KBM-7 (cell line): ENCODE data around the gene FAM3C.

ENCODE experiments used
- DNase-seq: peaks from one replicate; pipeline ENCODE4 v3.0.0-alpha.2; 2015
- in situ Hi-C: fragments of 300-500 bp; cut with MboI; formaldehyde crosslinking; loops from 2 replicates; pipeline ENCODE4 v1.14.3; 2020; ENCODE audit warnings: low sequenced_read_pairs, low pct_unique_long_range_greater_than_20kb, mixed read lengths

The FAM3C gene

DNA sequence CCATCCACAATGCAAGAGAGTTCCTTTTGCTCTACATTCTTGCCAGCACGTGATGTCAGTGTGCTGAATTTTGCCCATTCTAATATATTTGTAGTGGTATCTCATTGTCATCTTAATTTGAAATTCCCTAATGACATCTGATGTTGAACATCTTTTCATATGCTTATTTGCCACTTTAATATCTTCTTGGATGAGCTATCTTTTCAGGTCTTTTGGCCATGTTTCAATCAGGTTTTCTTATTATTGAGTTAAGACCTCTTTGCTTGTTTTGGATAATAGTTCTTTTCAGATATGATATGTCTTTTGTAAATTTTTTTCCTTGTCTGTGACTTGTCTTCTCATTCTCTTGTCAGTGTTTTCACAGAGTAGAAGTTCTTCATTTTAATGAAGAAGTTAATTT is 20.4 kb upstream of the FAM3C start:
- DNase-seq, result no peak
- in situ Hi-C loops, result no loop called here

DNA sequence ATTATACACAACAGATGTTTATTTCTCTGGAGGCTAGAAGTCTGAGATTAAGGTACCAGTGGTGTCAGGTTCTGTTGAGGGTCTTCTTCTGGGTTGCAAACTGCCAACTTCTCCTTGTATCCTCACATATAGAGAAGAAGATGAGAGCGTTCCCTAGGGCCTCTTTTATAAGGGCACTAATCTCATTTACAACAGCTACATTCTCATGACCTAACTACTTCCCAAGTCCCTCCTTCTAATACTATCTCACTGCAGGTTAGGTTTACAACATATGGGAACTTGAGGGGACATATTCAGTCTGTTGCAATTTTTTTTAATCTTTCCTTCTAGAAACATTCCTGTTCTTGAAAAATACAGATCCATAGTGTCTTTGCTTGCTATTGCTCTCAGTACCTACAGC is 18.3 kb upstream of the FAM3C start:
- DNase-seq, result no peak
- in situ Hi-C loops, result no loop called here

DNA sequence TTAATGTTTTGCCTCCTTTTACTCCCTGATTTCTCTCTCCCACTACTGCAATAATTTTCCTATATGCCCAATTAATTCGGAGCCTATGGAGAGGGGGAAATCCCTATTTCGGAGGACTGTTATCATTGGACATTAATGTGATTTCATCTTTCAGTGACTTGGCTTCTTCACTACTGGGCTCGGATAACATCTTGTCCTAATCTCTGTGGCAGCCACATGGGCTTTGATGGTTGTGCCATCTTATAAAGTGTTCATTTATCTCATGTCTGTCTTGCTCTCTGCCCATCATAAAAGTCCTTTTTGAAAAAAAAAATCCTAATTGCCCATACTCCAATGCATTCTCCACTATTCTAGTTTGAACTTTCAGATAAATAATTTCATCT is 15.5 kb upstream of the FAM3C start:
- DNase-seq, result no peak
- in situ Hi-C loops, result no loop called here

DNA sequence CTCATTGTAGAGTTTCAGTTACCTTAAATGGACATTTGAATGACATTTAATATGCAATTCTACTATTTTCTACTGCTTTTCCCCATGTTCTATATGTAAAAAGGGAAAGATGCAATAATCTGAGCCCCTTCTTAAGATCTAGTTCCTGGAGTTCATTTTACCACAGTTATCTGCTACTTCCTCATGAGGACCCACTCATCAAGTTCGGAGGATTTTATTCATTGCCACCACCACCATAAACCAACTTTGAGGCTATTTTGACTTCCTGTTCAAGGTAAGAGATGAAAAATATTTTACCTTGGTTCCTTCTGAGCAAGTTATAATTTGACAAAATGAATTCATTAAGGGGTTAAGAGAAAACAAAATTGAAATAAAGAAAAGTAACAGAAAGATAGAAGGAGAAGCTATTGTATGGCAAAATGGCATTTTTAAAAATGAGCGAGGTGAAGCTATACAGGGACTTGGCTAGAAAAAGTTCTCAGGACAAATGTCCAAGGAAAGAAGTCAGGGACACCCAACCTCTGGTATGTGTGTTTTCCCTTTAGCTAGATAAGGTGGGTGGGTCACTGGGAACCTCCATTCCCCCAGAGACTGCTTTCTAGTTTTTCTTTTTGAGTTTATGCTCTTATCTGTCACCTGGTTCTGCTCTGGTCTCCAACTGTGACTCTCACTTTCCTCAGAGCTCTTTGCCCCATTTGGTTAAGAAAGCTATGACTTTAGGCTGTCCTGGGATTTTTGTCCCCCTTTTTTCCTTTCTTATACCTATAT is 14.9 kb upstream of the FAM3C start:
- in situ Hi-C loops, result no loop called here
- DNase-seq, result no peak

DNA sequence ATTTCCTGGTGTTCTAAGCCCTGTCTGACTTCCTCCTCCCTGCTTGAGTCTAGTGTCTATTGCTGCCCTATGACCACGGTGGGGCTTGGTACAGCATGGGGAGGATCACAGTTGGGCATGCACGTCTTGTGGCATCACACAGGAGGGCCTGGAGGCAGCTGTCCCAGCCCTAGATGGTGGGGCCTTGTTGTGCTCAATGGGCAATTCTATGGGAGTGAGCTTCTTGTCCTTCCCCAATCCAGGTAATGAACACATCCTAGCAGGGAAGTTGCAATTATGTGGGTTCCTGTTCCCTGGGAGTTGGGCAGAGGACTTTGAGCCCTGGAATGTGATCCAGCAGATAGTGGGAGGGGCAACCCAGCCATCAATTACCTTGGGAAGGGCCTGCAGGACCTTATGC is 10.8 kb upstream of the FAM3C start:
- in situ Hi-C loops, result no loop called here
- DNase-seq, result no peak

DNA sequence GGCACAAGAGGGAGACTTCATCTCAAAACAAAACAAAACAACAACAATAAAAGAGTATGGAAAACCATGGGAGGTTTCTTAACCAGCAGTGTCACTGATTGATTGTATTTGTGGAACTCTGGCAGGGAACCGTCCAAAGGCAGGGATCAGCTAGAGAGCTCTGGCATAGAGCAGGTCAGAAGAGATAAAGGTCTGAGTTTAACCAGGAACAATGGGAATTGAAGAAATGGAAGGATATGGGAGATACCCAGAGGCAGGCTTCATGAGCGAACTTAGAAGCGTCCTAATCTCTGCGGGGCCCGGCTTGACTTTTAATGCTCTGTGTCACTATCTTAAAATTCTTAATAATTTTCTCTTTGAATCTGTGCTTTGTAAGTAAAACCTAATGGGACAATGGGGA is 10.4 kb upstream of the FAM3C start:
- in situ Hi-C loops, result no loop called here
- DNase-seq, result no peak

DNA sequence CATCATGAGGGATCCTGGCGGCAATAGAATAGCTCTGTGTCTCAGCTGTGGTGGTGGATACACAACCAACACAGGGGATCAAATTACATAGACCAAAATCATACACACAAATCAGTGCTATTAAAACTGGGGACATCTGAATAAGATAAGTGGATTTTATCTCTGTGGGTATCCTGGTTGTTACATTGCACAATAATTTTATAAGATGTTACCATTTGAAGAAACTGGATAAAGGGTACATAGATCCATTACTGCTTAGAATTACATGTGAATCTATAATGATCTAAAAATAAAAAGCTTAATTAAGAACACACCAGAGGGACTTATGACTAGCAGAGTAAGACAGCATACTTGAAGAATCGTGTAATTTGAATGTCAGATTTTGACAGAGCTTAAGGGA is 8.2 kb upstream of the FAM3C start:
- in situ Hi-C loops, result no loop called here
- DNase-seq, result no peak

DNA sequence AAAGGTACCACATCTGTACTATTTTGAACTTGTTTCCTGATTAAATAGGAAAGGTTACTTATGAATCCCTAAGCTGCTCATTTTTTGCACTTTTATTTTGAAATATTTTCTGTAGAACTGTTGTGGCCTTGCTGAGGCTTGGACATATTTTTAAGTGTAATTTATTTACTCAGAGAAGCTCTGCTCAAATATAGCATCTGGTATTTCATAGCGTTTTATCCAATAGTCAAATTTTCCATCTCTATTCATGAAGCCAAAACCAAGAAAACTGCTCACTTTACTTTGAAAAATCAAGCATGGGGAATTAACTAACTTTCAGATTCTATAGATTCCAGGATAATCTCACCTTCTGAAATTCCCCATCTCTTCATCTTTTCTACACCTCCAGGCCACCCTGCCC is 6.6 kb upstream of the FAM3C start:
- in situ Hi-C loops, result no loop called here
- DNase-seq, result no peak

DNA sequence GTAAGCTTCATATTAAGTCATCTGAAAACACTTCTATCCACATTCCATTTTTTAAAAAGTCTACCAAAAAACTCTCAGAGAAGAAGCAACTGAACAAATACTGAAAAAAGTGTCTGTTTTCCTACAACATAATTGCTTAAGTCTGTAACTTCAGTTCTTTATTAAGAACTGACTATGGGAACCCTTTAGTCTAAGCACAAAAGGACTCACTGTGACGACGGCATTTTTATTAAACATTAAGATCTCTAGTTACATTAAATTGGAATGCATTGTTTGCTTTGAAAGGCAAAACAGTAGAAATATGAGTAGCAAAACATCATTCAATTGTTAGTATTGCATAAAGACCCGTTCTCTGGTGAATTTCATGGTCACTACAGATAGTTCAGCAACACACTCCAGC is 5.8 kb upstream of the FAM3C start:
- in situ Hi-C loops, result no loop called here
- DNase-seq, result no peak

DNA sequence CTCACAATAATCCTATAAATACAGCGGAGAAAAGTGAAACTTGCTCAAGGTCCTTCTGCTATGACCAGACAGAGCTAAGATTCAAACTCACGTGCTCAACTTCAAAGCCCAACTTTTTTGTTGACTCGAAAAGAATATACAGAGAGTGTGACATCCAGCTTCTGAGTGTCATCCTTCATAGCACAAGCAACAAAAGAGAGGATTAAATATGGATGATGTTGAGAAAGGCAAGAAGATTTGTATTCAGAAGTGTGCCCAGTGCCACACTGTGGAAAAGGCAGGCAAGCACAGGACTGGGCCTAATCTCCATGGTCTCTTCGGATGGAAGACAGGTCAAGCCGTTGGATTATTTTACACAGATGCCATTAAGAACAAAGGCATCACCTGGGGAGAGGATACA is 2.1 kb upstream of the FAM3C start:
- in situ Hi-C loops, result no loop called here
- DNase-seq, result no peak

DNA sequence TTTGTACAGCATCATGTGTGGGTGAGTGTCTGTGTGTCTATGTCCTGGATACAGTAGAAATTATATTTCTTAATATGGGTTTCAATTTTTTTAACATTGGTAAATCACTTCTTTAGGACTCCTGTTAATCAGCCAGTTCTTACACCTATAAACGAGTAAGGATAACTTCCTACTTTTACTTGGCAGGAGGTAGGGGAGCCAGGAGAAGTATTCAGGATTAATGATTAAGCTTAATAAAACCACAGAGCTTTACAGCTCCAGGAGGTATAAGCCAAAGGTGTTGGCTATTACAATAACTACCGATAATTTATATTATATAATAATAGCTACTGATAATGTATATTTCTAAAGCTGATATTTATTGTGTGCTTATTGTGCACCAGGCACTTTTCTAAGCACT is 1.7 kb upstream of the FAM3C start:
- no peak for DNase-seq
- in situ Hi-C loops, result no loop called here

DNA sequence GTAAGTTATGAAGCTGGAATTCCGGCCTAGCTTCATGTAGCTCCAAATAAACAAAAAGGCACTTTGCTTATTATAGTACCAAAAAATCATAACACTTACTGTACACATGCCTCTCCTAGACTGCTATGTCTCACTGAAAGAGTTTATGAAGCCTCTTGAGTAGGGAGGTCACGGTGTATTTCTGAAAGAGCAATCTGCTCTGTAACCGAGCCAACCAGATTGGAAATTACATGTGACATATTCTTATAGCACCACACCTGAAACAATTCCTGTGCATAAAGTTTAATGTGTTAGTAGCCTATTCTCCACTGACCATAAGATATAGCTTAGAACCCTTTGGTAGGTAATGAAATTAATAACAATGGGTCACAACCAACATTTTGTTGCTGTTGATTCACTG is 1.3 kb upstream of the FAM3C start:
- no peak for DNase-seq
- in situ Hi-C loops, result no loop called here

DNA sequence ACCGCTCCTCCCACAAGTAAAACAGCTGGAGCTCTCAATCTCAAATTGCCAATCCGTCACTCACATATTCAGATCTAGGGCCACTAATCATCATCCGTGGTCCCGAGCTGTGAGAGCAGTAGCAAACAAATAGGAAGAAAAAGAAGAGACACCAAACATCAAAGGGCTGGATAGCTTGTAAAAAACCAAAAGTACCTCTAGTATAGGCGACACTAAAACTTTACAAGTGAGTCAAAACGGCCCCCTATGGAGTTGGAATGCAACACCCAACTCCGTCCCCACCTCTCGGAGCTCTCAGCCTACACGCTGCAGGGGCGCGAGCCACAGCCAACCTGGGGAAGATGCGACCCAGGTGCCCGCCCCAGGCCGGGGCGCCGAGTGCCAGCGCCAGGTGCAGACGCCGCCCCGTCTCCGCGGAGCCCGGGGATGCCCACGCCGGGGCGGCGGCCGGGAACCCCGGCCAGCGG is 581 bp downstream of the FAM3C start:
- in situ Hi-C loops, result no loop called here
- peak; percentile 50 for DNase-seq

DNA sequence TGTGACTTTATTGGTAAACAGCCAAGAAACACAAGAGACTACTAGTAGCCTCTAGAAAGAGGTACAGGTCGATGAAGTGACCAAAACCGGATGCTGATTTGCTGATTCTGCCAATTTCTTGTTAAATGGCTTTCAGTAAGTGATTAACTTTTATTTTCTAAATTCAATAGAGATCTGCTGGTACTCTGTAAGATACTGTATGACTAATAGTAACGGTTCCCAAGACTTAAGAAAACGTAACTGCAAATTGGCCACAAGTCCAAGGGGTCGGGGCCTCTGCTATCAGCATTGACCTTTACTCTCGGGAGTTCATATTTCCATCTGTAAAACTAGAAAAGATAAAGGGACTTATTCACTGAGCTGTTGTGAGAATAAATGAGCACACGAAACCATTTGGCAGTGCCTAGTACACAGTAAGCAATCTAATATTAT is 1.4 kb downstream of the FAM3C start:
- in situ Hi-C loops, result no loop called here

DNA sequence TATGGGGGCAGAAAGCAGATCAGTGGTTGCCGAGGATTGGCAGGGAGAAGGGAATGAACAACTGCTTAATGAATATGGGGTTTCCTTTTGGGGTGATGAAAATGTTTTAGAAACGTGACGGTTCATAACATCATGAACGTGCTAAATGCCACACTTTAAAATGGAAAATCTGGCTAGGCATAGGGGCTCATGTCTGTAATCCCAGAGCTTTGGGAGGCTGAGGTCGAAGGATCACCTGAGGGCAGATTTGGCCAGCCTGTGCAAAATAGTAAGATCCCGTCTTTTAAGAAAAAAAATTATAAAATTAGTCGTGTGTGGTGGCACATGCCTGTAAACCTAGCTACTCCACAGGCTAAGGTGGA is 3.1 kb downstream of the FAM3C start:
- in situ Hi-C loops, result no loop called here
- no peak for DNase-seq

More for the DNA sequence above, 1.4 kb downstream of the FAM3C start:
- DNase-seq, result no peak

DNA sequence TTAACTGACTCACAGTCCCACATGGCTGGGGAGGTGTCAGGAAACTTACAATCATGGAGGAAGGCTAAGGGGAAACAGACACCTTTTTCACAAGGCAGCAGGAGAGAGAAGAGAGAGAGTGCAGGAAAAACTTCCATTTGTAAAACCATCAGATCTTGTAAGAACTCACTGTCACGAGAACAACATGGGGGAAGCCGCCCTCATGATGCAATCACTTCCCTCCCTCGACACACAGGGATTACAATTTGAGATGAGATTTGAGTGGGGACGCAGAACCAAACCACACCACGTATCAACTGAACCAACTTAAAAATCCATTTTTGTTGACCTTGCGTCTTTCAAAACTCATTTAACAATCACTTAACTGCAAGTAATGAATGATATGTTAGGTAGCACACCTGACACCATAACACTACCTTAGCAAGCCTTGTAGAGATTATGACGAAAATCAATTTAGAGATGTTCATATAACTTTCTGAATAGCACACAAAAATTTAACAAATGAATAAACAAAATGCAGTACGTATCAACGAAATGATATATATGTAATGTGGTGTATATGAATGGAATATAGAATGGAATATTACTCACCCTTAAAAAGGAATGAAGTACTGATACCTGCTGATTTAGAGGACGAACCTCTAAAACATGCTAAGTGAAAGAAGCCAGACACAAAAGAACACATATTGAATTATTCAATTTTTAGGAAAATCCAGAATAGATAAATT is 3.7 kb downstream of the FAM3C start:
- in situ Hi-C loops, result no loop called here

DNA sequence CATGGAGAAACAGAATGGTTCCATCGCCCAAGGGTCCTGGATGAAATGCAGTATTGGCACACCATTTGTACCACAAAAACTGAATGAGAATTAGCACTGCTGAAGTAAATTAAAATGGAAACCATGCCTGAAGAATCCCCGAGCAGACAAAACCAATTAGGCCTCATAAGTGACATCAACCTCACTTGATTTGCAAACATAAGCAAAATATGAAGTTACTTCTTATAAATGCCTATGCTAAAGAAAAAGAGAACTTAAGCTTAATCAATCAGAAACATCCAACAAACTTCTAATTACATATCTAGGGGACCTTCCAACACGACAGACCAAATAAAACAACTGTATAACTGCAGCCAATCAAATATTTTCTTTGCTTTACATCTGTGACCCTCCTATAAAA is 4.4 kb downstream of the FAM3C start:
- in situ Hi-C loops, result no loop called here

More for the DNA sequence above, 3.7 kb downstream of the FAM3C start:
- no peak for DNase-seq

DNA sequence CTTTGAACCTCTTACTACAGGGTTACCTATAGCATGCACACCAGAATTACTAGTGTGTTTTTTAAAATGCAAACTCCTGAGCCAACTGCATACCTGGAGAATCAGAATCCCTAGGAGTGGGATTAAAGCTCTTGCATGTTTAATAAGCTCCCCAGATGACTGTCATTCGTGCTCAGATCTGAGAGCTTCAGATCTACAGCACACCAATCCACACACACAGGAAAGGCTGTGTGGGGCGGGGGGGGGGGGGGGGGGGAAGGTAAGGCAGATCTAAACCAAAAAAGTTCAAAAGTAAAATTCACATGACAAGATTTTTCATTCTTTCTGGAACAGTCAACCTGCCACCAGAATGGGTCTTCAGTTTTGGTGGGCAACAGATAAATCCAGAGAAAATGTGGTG is 5.5 kb downstream of the FAM3C start:
- in situ Hi-C loops, result no loop called here
- no peak for DNase-seq

More for the DNA sequence above, 4.4 kb downstream of the FAM3C start:
- no peak for DNase-seq

DNA sequence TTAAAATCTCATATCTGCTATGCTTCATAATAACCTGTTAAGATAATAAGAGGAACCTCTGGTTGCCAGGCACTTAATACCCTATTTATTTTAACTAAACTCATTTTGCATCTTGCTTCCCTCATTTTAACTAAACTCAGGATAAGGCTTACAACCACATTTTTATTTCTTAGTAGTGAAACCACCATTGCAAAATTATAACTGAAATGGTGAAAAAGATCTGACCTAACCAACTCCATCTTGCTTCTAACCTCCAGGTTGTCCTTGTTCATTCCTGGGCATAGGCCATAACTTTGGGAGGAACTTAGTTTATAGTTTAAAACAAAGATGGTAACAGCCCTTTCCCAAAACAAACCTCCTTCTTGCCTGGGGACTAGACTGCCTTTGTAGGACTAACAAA is 6.0 kb downstream of the FAM3C start:
- no peak for DNase-seq
- in situ Hi-C loops, result no loop called here

DNA sequence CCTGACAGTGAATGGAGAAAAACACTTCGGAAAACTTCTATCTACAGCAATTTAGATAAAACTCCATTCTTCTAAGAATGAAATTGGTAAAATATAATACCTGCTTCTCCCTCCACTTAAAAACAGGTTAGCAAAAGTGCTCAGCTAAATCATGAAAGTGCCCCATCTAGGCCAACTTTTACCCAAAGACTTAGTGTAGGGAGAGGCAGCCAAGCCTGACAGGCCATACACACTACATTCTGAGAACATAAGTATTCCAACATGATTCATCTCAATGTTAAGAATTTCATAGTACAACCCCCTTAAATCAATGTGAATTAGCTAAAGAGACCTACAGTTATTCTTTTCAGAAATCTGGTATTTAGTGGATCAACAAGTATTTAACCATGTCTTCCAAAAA is 7.2 kb downstream of the FAM3C start:
- in situ Hi-C loops, result no loop called here
- no peak for DNase-seq

DNA sequence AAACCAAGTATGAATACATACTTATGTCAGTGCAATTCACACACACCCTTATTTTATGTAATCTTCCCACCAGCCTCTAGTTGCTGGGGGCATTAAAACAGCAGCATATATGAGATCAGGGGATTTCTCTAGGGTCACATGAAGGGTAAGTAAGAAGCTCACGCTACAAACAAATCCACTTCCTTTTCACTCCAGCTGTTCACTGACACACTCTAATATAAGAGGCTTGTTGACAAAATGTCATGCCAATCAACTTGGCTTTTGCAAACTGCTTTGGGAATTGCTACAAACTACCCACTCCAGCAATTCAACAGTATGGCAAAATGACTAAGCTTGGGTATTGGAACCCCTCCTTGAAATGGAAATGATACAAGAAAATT is 10.3 kb downstream of the FAM3C start:
- DNase-seq, result peak; percentile 12
- in situ Hi-C loops, result no loop called here
